DND-41 (cell line): ENCODE measurements around the gene IFIT2.

Experiments
- EZH2 ChIP-seq: IDR thresholded peaks from 3 replicates; pipeline ENCODE4 v1.6.1; 2012; ENCODE audit warnings: borderline replicate concordance, low read depth, mild to moderate bottlenecking, moderate library complexity, low read length, inconsistent platforms; ENCODE audit not compliant: severe bottlenecking
- TF ChIP-seq, protein P1 (sequence below): IDR thresholded peaks from 2 replicates; pipeline ENCODE4 v1.5.1; 2012; ENCODE audit warnings: borderline replicate concordance, low read length, moderate library complexity, mild to moderate bottlenecking; ENCODE audit not compliant: poor library complexity, severe bottlenecking; ENCODE audit errors: extremely low read depth

GRCh38 chr10:89330537-89331212, 28.8 kb downstream of the IFIT2 start:
- TF ChIP-seq EZH2: no peak
- TF ChIP-seq, protein P1, sequence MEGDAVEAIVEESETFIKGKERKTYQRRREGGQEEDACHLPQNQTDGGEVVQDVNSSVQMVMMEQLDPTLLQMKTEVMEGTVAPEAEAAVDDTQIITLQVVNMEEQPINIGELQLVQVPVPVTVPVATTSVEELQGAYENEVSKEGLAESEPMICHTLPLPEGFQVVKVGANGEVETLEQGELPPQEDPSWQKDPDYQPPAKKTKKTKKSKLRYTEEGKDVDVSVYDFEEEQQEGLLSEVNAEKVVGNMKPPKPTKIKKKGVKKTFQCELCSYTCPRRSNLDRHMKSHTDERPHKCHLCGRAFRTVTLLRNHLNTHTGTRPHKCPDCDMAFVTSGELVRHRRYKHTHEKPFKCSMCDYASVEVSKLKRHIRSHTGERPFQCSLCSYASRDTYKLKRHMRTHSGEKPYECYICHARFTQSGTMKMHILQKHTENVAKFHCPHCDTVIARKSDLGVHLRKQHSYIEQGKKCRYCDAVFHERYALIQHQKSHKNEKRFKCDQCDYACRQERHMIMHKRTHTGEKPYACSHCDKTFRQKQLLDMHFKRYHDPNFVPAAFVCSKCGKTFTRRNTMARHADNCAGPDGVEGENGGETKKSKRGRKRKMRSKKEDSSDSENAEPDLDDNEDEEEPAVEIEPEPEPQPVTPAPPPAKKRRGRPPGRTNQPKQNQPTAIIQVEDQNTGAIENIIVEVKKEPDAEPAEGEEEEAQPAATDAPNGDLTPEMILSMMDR: no peak
